Epithelial cell of esophagus (primary cell): Measurements from ENCODE around the gene GK2.

ENCODE experiments used
- DNase-seq: peaks from one replicate; pipeline ENCODE4 v3.0.0; 2010; ENCODE audit warnings: low read depth
- H3K4me3 ChIP-seq: 2 replicates; pipeline ENCODE4 v1.5.1; 2011; ENCODE audit warnings: mild to moderate bottlenecking, low read length, control low read depth
- TF ChIP-seq, protein P1 (sequence below): IDR thresholded peaks from 2 replicates; pipeline ENCODE4 v1.5.1; 2011; ENCODE audit warnings: low read depth, mild to moderate bottlenecking, low read length, control low read depth, inconsistent platforms; ENCODE audit not compliant: insufficient read depth; ENCODE audit errors: missing control alignments

GK2 gene

DNA sequence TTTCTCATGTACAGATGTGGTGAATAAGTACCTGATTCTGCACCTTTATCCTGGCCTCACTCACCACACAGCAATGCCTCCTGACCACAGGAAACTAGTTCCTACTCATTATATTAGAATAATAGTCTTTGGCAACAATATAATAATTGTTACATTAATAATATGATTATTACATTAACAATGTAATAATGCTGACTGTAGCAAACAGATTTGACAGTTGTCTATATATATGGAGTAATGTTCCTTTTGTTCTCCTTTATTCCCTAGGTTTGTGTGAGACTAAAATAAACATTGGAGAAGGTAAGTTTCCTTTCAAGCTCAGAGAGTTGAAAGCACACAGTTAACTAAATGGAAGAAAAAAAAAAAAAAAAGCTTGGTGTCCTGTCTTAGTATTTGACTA lies 41.6 kb downstream of the GK2 start:
- TF ChIP-seq, protein P1, sequence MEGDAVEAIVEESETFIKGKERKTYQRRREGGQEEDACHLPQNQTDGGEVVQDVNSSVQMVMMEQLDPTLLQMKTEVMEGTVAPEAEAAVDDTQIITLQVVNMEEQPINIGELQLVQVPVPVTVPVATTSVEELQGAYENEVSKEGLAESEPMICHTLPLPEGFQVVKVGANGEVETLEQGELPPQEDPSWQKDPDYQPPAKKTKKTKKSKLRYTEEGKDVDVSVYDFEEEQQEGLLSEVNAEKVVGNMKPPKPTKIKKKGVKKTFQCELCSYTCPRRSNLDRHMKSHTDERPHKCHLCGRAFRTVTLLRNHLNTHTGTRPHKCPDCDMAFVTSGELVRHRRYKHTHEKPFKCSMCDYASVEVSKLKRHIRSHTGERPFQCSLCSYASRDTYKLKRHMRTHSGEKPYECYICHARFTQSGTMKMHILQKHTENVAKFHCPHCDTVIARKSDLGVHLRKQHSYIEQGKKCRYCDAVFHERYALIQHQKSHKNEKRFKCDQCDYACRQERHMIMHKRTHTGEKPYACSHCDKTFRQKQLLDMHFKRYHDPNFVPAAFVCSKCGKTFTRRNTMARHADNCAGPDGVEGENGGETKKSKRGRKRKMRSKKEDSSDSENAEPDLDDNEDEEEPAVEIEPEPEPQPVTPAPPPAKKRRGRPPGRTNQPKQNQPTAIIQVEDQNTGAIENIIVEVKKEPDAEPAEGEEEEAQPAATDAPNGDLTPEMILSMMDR, result no peak
- H3K4me3 ChIP-seq, result no peak overlapping the region
- DNase-seq, result no peak

DNA sequence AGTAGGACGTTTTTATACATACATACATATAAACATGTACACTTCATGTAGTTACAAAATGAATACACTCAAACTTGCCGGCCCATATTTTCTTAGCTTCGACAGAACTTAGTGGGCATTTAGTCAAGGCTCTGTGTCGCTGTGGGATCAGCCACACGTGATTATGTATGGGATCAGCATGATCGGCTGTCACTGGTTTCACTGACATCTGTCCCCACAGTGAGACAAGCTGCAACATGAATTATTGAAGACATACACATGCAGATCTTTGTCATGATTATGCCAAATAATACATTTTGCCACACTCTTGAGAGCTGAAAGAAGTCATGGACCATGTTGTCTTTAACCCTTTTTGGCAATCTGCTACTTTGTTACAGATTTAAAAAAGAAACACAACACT lies 44.0 kb downstream of the GK2 start:
- TF ChIP-seq, protein P1, result no peak
- no peak overlapping the region for H3K4me3 ChIP-seq
- DNase-seq, result no peak

DNA sequence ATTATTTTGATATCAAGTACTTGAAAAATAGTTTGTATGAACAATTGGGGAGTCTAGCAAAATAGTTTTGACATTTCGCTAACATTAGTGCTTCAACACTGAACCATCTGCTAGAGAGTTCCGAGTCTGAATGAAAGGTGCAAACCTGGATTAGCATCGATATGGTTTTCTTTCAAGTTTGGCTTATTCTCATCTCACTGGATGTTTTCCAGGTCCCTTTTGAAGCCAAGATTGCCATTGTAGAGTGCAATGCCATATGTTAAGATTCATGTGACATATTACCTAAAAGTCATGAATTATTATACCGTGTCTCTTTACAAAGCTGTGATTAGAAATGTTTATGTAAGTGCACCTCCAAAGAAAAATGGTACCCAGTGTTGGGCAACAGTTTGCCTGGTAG lies 45.4 kb downstream of the GK2 start:
- H3K4me3 ChIP-seq, result no peak overlapping the region
- TF ChIP-seq, protein P1, result no peak
- DNase-seq, result no peak

DNA sequence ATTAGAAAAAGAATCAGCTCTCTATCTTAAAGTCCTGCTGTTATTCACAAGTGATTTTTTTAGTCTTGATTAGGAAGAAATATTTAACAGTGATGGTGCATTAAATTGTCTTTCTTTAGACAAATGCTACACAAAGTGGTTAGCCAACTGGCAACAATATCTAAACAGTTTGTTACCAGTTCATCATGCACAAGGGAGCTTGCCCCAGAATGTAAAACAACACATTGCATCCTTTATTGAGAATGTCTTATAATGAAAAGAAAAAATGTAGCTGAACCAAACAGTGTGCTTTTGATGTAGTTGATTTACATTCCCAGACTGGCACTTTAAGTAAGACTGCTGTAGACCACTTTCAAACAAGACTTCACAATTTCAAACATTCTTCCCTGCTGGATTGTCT lies 48.0 kb downstream of the GK2 start:
- TF ChIP-seq, protein P1, result no peak
- H3K4me3 ChIP-seq, result no peak overlapping the region
- no peak for DNase-seq

DNA sequence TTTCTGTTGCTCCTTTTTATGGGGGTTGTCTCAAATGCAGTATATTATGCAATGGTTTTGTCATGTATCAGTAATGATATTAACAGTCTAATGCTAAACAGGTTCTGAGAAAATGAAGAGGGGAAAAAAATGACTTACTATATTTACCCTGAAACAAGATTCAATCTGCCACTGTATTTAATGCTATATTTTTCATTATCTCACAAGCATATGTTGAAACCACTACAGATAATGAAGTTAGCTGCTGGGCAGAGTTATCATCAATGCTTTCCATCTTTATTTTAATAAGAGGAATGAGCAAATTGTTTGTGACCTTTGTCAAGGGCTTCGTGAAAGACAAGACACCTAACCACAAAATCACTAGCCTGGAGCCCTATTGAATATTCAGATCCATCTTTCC lies 49.6 kb downstream of the GK2 start:
- no peak overlapping the region for H3K4me3 ChIP-seq
- TF ChIP-seq, protein P1, result no peak
- no peak for DNase-seq

DNA sequence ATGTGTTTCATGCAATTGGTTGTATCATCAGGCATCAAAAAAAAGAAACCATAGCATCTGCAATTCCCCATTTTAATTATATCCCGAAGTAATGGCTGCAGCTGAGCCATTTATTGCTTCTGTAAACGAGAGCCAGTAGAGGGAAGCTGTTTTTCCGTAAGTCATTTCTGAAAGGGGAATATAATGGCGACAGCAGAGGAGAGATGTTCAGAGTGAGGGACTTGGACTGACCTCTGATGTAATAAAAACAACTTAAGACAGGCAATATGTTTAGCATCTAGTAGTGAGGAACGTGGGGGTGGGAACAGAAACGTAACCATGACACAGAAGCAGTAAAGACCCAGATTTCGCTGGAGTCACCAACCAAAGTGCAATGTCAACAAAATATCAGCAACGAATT lies 50.7 kb downstream of the GK2 start:
- no peak overlapping the region for H3K4me3 ChIP-seq
- DNase-seq, result no peak
- TF ChIP-seq, protein P1, result no peak
